Activated CD4-positive, alpha-beta T cell treated with anti-CD3 and anti-CD28 coated beads, Interleukin-2, Interleukin-4, amounts not matched to agents 100 ng/mL and 50 ng/mL, durations not matched to agents 16 hours and 8 hours (primary cell): ENCODE measurements around the gene ELFN1.

ENCODE experiments used
- DNase-seq: peaks from one replicate; pipeline ENCODE4 v3.0.0-alpha.2; 2020; ENCODE audit warnings: low spot score

Gene ELFN1

DNA sequence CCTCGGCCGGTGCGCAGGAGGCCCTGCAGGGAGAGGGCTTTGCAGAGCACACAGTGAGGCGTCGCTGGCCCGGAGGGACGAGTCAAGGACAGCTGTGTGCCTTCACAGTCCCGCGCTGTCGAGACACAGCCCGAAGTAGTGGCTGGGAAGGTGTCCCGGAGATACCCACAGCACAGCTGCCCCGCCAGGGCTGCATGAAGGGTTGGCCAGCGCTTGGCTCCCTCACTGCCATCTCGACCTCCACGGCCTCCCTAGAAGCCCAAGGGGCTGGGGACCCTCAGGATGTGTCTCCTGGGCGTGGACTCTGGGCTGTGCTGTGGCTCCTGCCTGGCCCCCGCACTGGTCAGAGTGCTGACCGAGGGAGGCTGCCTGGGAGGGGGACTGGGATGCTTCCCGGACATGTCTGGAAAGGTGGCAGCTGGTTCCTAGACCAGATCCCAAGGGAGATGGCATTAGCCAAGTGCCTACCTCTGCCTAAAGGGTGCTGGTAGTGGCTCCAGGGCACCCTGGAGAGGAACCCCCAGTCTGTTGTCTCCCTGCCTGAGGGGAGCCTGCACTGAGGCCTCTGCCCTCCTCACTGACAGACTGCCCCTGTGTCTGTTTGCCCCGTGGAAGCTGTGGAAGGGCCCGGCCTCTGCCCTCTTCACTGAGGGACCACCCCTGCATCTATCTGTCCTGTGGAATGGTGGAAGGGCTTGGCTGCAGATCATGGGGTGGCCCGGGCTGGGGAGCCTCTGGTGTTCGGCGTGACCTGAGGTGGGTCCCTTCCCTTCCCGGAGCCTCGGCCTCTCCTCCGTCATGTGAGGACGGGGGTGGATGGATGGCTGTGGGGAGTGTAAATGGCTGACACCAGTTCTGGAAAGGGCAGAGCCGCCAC is 5.8 kb downstream of the ELFN1 start:
- no peak for DNase-seq

- no peak for DNase-seq
These were observed 6.5 kb downstream of the ELFN1 start for GRCh38 chr7:1676550-1677078.

- no peak for DNase-seq
These were observed 7.4 kb downstream of the ELFN1 start for GRCh38 chr7:1677206-1678080.

GRCh38 chr7:1678081-1678543 is 8.0 kb downstream of the ELFN1 start:
- no peak for DNase-seq

DNA sequence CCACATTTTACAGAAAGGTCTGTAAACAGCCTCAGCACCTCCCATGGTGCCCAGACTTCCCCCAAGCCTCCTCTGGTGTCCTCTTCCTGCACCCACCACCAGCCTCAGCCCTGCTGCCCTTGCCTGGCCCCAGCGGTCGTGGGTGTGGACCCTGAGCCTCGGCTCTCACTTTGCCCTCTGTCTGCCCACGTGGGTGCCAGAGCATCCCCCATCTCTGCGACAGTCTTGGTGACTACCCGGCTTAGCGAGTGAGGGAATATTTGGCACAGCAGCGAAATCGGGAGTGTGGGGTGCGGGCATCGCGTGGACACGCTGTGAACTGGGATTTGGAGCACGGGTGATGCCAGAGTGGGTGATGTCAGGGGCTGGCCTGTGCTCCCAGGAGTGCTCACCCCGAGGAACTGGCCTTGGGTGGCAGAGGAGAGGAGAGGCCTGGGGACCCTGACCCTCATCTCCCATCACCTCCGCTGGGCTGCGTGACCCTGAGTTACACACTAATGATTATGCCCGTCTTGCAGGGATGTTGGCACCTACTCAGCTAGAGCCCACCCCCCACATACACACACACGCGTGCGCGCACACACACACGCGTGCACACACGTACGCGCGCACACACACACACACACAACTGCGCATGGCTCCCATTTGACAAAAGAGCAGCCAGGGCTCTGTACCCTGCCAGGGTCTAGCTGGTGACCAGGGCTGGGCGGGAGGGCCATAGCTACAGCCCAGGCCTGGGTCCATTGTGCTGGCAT is 8.7 kb downstream of the ELFN1 start:
- no peak for DNase-seq

- no peak for DNase-seq
These were observed 9.4 kb downstream of the ELFN1 start for GRCh38 chr7:1679326-1679965.

DNA sequence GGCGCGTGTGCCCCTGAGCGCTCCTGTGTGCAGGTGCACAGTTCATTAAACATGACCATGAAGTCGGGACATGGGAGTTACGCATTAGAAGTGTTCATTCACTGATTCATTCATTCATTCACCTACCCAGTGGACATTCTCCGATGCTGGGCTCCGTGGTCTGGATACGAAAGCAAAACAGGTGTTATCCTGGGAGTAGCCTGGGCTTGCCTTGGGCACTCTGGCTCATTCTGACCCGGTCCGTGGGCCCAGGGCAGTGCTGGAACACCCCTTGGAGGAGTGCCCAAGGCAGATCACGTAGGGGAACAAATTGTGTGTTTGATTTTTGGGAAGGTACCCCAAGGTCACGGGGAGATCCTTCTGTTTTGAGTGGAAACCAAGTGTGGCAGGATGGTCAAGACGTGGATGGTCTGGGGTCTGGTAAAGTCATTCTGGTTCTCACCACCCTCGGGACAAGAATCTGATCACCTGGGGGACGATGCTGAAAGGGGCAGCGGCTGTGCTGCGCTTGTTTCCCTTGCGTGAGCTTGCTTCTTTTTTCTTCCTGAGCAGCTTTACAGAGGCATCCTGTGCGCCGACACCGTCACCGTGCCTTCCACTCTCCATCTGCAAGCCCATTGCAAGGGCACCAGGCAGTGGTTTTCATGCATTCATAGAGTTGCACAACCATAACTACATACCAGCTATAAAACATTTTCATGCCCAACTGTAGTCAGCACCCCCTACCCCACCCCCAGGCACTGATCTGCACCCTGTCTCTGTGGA is 10.1 kb downstream of the ELFN1 start:
- no peak for DNase-seq

- no peak for DNase-seq
These were observed 11.5 kb downstream of the ELFN1 start for GRCh38 chr7:1681581-1681980.

GRCh38 chr7:1685000-1685624 is 15.0 kb downstream of the ELFN1 start:
- no peak for DNase-seq

DNA sequence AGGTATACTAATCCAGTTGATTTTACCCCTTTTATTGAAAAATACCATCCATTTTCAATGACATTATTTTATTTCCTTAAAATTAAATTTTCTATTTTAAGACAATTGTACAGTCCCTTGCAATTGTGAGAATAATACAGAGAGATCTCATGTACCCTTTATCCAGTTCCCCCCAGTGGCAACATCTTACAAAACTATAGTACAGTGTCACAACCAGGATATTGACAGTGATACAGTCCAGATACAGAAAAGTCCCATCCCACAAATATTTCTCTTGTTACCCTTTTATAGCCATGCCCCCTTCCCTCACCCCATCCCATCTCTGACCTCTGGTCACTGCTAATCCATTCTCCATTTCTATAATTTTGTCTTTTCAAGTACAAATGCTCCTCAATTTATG is 18.5 kb downstream of the ELFN1 start:
- no peak for DNase-seq

GRCh38 chr7:1689311-1689710 is 19.2 kb downstream of the ELFN1 start:
- no peak for DNase-seq

DNA sequence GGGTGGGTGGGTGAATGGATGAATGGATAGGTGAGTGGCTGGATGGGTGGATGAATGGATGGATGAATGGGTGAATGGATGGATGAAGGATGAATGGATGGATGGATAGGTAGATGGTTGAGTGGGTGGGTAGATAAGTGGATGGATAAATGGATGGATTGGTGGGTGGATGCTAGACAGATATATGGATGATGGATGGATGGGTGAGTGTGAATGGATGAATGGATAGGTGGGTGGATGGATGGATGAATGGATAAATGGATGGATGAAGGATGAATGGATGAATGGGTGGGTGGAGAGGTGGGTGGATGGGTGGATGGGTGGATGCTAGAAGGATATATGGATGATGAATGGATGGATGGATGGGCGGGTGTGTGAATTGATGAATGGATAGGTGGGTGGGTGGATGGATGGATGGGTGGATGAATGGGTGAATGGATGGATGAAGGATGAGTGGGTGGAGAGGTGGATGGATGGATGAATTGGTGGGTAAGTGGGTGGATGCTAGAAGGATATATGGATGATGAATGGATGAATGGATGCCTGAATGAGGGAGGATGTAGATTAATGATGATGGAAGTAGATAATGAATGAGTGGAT is 20.4 kb downstream of the ELFN1 start:
- DNase-seq, result no peak

DNA sequence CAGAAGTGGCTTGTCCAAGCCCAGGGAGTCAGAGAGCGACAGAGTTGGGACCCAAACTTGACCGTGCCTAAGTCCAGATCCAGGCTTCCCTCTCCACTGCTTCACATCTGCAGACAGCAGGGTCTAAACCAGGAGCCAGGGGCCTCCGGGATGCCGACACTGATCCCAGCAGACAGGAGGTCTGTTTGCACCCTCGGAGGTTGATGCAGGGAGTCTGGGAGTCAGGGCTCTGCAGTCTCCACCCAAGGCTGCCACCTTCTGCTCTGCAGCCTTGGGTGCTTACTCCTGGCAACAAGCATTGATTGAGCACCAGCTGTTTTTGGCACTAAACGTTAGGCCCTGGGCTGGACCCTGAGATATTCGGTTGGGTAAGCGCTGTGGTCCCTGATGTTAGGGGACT is 21.0 kb downstream of the ELFN1 start:
- DNase-seq, result no peak

GRCh38 chr7:1691601-1692514 is 21.8 kb downstream of the ELFN1 start:
- no peak for DNase-seq

DNA sequence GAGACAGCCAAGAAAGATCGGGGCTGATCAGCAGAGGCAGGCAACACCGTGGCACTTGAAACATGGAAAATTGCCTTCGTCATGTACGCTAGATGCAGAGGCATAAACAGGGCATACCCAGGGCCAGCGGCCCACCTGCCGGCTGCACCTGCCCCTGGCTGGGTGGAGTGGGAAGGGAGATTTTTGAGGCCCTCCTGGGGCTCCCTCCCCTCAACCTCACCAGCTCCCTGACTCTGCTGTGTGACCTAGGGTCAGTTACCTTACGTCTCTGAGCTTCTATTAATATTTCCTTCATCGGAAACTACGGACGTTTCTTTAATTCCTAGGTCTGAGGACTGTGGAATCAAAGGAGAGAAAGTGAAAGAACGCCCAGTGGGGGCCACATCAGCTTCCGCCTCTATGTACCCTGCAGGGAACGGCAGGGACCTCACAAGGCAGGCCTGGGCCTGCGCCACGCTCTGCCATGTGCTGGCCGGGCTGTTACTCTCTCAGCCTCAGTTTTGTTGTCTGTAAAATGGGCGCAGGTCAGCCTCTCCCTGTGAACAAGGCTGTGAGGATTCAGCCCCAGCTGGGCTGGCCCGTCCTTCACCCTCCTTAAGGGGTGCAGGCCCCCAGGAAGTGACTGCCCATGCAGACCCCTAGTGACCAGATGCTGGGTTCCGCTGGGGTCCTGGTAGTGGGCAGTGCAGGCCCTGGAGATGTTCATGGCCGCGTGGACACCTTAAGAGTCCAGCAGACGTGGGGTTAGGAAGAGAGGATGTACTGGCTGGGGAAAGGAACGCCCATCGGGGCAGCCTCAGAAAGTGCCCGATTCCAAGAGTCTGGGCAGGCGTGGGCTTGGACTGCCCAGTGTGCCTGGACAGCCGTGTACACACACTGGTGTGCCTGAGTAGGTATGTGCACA is 22.7 kb downstream of the ELFN1 start:
- no peak for DNase-seq

GRCh38 chr7:1693419-1693990 is 23.4 kb downstream of the ELFN1 start:
- no peak for DNase-seq

GRCh38 chr7:1693991-1694524 is 24.0 kb downstream of the ELFN1 start:
- DNase-seq, result no peak
